Body of pancreas (tissue), 4 donors: ENCODE results near the gene FXYD7. TPM values are rescaled to one million over a fixed set of nuclear protein-coding genes. Genes with fewer than 3 reads are reported as not detected.
A peak's percentile ranks its signal among the peaks of the same experiment; 100 is the strongest.
"Not testable (repeated sequence)": the region's sequence is repeated elsewhere in the genome, so short reads cannot be mapped to it uniquely, and the experiment has no call there.

Source experiments
- ATAC-seq: fragments of 150-250 bp; one replicate; pipeline ENCODE4 v1.9.1; 2016
- DNase-seq, 4 donors: peaks; one replicate each; pipeline ENCODE4 v3.0.0-alpha.2; 2019
- H3K27ac ChIP-seq, 4 donors: fragments of 200-600 bp; sonication (generic); 1 replicate in 3 of 4; 2 replicates in 1 of 4; pipeline versions ENCODE4 v1.5.1 to v1.6.1; 2016 to 2019; ENCODE audit warnings: mild to moderate bottlenecking in 1 of 4, mixed read lengths in 1 of 4, moderate library complexity in 1 of 4
- H3K27me3 ChIP-seq, 2 donors: fragments of 200-600 bp; sonication (generic); one replicate each; pipeline ENCODE4 v1.6.0; 2016; ENCODE audit warnings: mild to moderate bottlenecking in 1 of 2
- H3K36me3 ChIP-seq, 2 donors: fragments of 200-600 bp; sonication (generic); replicated peaks in 1 of 2; 2 replicates each; pipeline ENCODE4 v1.5.1; 2016; ENCODE audit warnings: low read depth in 2 of 2; ENCODE audit not compliant: insufficient read depth in 1 of 2
- H3K4me1 ChIP-seq: fragments of 200-600 bp; sonication (generic); one replicate; pipeline ENCODE4 v1.6.0; 2016
- H3K4me3 ChIP-seq, 2 donors: fragments of 200-600 bp; sonication (generic); 1 replicate in 1 of 2; 2 replicates in 1 of 2; pipeline ENCODE4 v1.5.1; 2016 to 2019
- H3K9me3 ChIP-seq, 3 donors: fragments of 200-600 bp; sonication (generic); 1 replicate in 2 of 3; 2 replicates in 1 of 3; pipeline ENCODE4 v1.5.1; 2016
- POLR2A ChIP-seq, 3 donors: fragments of 450-650 bp; IDR thresholded peaks; one replicate each; pipeline ENCODE4 v1.6.1; 2016; ENCODE audit warnings: antibody characterized with exemption in 3 of 3, mild to moderate bottlenecking in 2 of 3
- WGBS, 2 donors: methylation state at CpG; one replicate each; pipeline ENCODE4 v1.1.5; 2017; 5-methylcytosine and 5-hydroxymethylcytosine counted together
- intact Hi-C: fragments of 100-400 bp; cut with DNase I; formaldehyde crosslinking; loops from one replicate; pipeline ENCODE4 v1.15.1; 2023
- total RNA-seq, 2 donors: library from RNA; depleted of rRNA; stranded (reverse); fragments of >200 nt; gene quantifications; one replicate each; pipeline ENCODE4 v1.1.0, GENCODE V29; 2016
- TF ChIP-seq, protein P1 (sequence below), 7 experiments: fragments of 450-650 bp in 4 of 7; fragments of 200-600 bp in 3 of 7; sonication (generic) in 3 of 7; IDR thresholded peaks; one replicate each; pipeline ENCODE4 v1.5.1; 2016 to 2019; ENCODE audit warnings: antibody characterized with exemption in 7 of 7

FXYD7 gene
- total RNA-seq, 2 donors from 2014 or later: 0.52 to 1.3 TPM

- DNase-seq: no peak
- ATAC-seq: no peak
- H3K27ac ChIP-seq: no peak overlapping the region
- no peak overlapping the region for H3K4me3 ChIP-seq
- 58 to 77% methylated on average over 19 to 20 of the region's 20 CpGs for WGBS, 2 donors
- intact Hi-C loops: no loop called here
- H3K9me3 ChIP-seq: no peaks in the 10 kb centered on the region
- H3K36me3 ChIP-seq: no peaks in the 10 kb centered on the region
- peaks cover 18% of the 10 kb centered on the region for H3K4me1 ChIP-seq
- TF ChIP-seq, protein P1, sequence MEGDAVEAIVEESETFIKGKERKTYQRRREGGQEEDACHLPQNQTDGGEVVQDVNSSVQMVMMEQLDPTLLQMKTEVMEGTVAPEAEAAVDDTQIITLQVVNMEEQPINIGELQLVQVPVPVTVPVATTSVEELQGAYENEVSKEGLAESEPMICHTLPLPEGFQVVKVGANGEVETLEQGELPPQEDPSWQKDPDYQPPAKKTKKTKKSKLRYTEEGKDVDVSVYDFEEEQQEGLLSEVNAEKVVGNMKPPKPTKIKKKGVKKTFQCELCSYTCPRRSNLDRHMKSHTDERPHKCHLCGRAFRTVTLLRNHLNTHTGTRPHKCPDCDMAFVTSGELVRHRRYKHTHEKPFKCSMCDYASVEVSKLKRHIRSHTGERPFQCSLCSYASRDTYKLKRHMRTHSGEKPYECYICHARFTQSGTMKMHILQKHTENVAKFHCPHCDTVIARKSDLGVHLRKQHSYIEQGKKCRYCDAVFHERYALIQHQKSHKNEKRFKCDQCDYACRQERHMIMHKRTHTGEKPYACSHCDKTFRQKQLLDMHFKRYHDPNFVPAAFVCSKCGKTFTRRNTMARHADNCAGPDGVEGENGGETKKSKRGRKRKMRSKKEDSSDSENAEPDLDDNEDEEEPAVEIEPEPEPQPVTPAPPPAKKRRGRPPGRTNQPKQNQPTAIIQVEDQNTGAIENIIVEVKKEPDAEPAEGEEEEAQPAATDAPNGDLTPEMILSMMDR (IDR thresholded peaks at IDR 0.05): no peak
- no peak for TF ChIP-seq POLR2A (IDR thresholded peaks at IDR 0.05)
- peaks cover 0 to 20% of the 10 kb centered on the region in 2 donors for H3K27me3 ChIP-seq
Measured at GRCh38 chr19:35151273-35152065, 8.4 kb downstream of the FXYD7 start.

DNA sequence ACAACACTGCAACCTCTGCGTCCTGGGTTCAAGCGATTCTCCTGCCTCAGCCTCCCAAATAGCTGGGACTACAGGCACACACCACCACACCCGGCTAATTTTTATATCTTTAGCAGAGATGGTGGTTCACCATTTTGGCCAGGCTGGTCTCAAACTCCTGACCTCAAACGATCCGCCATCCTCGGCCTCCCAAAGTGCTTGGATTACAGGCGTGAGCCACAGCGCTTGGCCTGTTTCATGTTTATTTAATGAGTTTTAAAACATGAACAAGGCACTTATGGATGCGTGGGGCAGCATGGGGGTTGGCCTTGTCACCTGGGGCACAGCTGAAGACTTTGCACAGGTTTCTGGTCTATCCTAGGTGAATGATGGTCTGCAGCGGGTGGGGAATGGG is 10.1 kb downstream of the FXYD7 start:
- intact Hi-C loops, H3K9me3 ChIP-seq, H3K36me3 ChIP-seq, ATAC-seq, H3K27ac ChIP-seq, DNase-seq, H3K4me3 ChIP-seq: not testable (repeated sequence)
- H3K27me3 ChIP-seq: peaks cover 0 to 20% of the 10 kb centered on the region in 2 donors
- peaks cover 18% of the 10 kb centered on the region for H3K4me1 ChIP-seq
- WGBS, 2 donors: 55 to 57% methylated on average over 10 of the region's 10 CpGs

DNA sequence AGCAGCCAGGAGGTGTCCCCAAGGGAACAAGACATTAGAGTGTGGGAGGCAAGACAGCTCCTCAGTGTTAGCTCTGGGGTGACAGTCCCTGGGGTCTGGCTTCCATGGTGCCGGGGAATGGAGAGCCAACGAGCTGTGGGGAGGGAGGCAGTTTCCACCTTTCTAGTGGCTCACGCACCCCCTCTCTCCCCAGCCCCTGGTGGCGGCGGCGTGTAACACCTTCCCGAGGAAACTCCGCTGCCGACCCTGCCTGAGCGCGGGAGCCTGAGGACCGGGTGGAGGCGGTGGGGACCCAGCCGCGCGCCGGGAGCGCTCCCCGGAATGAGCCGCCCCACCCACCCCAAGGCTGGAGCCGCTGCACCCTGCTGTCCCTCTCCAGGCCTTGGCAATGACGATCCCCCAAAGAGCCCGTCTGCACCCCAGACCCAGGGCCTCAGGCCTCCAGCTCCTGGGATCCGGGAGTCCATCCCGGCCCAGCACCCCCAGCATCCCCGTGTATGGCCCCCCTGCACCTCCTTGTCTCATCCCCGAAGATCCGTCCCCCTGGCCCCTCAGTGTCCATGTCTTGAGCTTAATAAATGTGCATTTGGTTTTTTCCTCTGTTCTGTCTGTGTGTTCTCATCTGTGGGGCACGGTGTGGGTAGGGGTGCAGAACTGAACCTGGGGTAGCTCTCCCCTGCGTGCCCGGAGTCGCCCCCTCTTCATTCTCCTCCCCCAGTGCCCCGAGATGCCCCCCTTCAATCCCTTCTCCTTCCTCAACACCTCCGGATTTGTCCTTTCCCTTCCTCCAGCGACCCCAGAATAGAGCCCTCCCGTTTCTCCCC is 10.9 kb downstream of the FXYD7 start:
- H3K27me3 ChIP-seq: peaks cover 0 to 20% of the 10 kb centered on the region in 2 donors
- 2% methylated on average over 29 to 35 of the region's 36 CpGs for WGBS, 2 donors
- TF ChIP-seq POLR2A (IDR thresholded peaks at IDR 0.05): no peak
- TF ChIP-seq, protein P1 (IDR thresholded peaks at IDR 0.05): peak in 5 of 7 experiments; percentile 24 to 44 (median 39)
- ATAC-seq: peak; percentile 46
- peaks cover 18% of the 10 kb centered on the region for H3K4me1 ChIP-seq
- no peaks in the 10 kb centered on the region for H3K9me3 ChIP-seq
- H3K27ac ChIP-seq: peak overlapping the region in 1 of 4 donors; percentile 62
- DNase-seq: peak in 2 of 4 donors; percentile 41 to 43
- H3K36me3 ChIP-seq: no peaks in the 10 kb centered on the region
- intact Hi-C loops: no loop called here
- peak overlapping the region in 1 of 2 donors; percentile 7 for H3K4me3 ChIP-seq

DNA sequence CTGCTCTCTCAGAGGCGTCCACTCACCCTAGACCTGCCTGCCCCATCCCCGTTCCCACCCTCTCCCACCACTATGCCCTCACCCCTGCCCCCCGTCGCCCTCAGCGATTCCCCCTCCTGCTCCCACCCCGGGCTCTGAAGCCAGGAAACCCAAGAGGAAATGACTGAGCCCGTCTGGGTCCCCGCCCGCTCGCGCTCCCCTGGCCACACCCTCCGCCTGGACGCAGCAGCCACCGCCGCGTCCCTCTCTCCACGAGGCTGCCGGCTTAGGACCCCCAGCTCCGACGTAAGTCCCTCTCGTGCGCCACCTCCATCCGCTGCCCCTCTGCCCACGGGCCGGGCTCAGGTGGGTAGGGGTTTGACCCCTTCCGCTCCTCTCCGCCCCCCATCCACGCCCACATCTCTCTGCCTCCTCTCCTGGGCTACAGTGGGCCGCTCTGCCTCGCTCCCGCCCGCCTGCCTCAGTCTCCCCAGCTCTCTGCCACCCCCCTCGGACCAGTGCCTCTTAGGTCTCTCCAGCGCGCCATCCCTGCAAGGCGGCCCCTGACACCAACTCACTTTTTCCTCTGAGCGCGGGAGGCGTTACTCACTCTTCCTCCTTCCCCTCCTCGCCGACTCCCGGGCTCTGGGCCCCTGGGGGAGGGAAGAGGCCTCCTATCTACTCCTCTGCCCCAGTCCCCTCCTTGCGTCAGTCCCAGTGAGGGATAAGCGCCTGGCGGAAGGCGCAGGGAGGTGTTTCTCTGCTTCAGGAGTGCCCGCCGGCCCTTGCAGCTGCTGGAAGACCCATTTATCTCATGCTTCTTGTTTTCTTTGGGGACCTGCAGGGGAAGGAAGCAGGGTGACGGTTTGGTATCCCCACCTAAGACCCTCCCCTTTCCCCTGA is 11.7 kb downstream of the FXYD7 start, which contains the start of gene FXYD5:
TSS of gene FXYD5 (plus strand) at position 211 of the 882 bp plus-strand sequence. CDS start 816 bp downstream, outside the sequence.
- ATAC-seq: peak; percentile 73
- intact Hi-C loops: no loop called here
- Histone ChIP-seq H3K4me3 (peak within 1 kb of the TSS in 1 of 2 donors; percentile 7), H3K4me1 (peaks cover 18% of the 10 kb centered on the region), H3K27ac (peak within 1 kb of the TSS in 2 of 4 donors; percentile 50 to 62), H3K36me3 (no peaks in the 10 kb centered on the region), H3K9me3 (no peaks in the 10 kb centered on the region), H3K27me3 (peaks cover 0 to 20% of the 10 kb centered on the region in 2 donors)
- WGBS, 2 donors: 2 to 3% methylated on average over 31 to 49 of the region's 49 CpGs
- TF ChIP-seq, protein P1 (IDR thresholded peaks at IDR 0.05): no peak
- TF ChIP-seq POLR2A (IDR thresholded peaks at IDR 0.05): peak in 2 of 3 donors; percentile 11 to 43
- DNase-seq: peak; percentile 38 to 58 (median 56)
